Vagina (tissue), 2 donors: ENCODE measurements around the gene TTC23. TPM values are rescaled to one million over a fixed set of nuclear protein-coding genes. Genes with fewer than 3 reads are reported as not detected.

Experiments
- DNase-seq, 2 donors: peaks; one replicate each; pipeline ENCODE4 v3.0.0-alpha.2; 2017; ENCODE audit errors: extremely low spot score in 2 of 2
- H3K27ac ChIP-seq: fragments of 200-600 bp; sonication (generic); one replicate; pipeline ENCODE4 v1.5.1; 2019
- H3K27me3 ChIP-seq: fragments of 200-600 bp; sonication (generic); one replicate; pipeline ENCODE4 v1.5.1; 2019
- H3K36me3 ChIP-seq, 2 donors: fragments of 200-600 bp; sonication (generic); one replicate each; pipeline ENCODE4 v1.5.1; 2017 to 2019
- H3K4me1 ChIP-seq: fragments of 200-600 bp; sonication (generic); one replicate; pipeline ENCODE4 v1.5.1; 2019
- H3K4me3 ChIP-seq, 2 donors: fragments of 200-600 bp; sonication (generic); 1 replicate in 1 of 2; 2 replicates in 1 of 2; pipeline ENCODE4 v1.5.1; 2016 to 2019
- H3K9me3 ChIP-seq: fragments of 200-600 bp; sonication (generic); one replicate; pipeline ENCODE4 v1.5.1; 2019
- POLR2A ChIP-seq, 2 donors: fragments of 450-650 bp; IDR thresholded peaks; one replicate each; pipeline ENCODE4 v1.6.1; 2017; ENCODE audit warnings: antibody characterized with exemption in 2 of 2, mild to moderate bottlenecking in 2 of 2, moderate library complexity in 2 of 2
- POLR2AphosphoS5 ChIP-seq, 2 donors: sonication (generic); formaldehyde crosslinking; IDR thresholded peaks; one replicate each; pipeline ENCODE4 v1.9.0; 2017; ENCODE audit warnings: antibody characterized with exemption in 2 of 2, mild to moderate bottlenecking in 2 of 2, low read depth in 1 of 2; ENCODE audit not compliant: insufficient read depth in 1 of 2
- intact Hi-C: fragments of 100-400 bp; cut with DNase I; formaldehyde crosslinking; loops from one replicate; pipeline ENCODE4 v1.15.1; 2023
- total RNA-seq: library from RNA; depleted of rRNA; stranded (reverse); fragments of >200 nt; gene quantifications from one replicate; pipeline ENCODE4 v1.2.3, GENCODE V29; 2016
- TF ChIP-seq, protein P1 (sequence below), 3 experiments: fragments of 450-650 bp in 2 of 3; fragments of 200-600 bp in 1 of 3; sonication (generic) in 1 of 3; IDR thresholded peaks; one replicate each; pipeline ENCODE4 v1.5.1; 2017 to 2019; ENCODE audit warnings: antibody characterized with exemption in 3 of 3, mild to moderate bottlenecking in 2 of 3, moderate library complexity in 2 of 3

TTC23 gene
- total RNA-seq, 1 donor from 2014 or later = 64.1 TPM

DNA sequence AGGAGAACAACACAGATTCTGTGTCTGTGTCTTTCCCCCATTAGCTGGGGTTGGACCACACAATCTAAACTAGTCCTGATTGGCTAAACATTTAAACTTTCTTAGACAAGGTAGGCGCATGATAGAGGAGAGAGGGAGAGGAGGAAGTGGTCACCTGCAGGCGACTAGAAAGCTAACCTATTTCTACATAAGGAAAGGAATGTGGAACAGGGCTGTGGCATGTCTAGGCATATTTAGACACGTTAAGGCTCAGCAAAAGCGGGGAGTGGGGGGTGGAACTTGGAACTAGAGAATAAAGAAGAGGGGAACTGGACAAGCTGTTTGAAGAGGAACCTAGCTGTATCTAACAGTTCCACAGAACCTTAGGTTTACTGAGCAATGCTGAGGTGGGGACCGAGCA is 14.7 kb upstream of the TTC23 start:
- no peaks in the 10 kb centered on the region for H3K4me1 ChIP-seq
- no peaks in the 10 kb centered on the region for H3K27me3 ChIP-seq
- intact Hi-C loops = no loop called here
- no peak overlapping the region for H3K27ac ChIP-seq
- H3K9me3 ChIP-seq = no peaks in the 10 kb centered on the region
- no peak overlapping the region for H3K4me3 ChIP-seq
- peaks cover 0 to 4% of the 10 kb centered on the region in 2 donors for H3K36me3 ChIP-seq
- TF ChIP-seq, protein P1, sequence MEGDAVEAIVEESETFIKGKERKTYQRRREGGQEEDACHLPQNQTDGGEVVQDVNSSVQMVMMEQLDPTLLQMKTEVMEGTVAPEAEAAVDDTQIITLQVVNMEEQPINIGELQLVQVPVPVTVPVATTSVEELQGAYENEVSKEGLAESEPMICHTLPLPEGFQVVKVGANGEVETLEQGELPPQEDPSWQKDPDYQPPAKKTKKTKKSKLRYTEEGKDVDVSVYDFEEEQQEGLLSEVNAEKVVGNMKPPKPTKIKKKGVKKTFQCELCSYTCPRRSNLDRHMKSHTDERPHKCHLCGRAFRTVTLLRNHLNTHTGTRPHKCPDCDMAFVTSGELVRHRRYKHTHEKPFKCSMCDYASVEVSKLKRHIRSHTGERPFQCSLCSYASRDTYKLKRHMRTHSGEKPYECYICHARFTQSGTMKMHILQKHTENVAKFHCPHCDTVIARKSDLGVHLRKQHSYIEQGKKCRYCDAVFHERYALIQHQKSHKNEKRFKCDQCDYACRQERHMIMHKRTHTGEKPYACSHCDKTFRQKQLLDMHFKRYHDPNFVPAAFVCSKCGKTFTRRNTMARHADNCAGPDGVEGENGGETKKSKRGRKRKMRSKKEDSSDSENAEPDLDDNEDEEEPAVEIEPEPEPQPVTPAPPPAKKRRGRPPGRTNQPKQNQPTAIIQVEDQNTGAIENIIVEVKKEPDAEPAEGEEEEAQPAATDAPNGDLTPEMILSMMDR (IDR thresholded peaks at IDR 0.05) = no peak
- TF ChIP-seq POLR2A (IDR thresholded peaks at IDR 0.05) (no peak), POLR2AphosphoS5 (IDR thresholded peaks at IDR 0.05; ENCODE audit: insufficient read depth in 1 of 2, low read depth in 1 of 2) (no peak)
- no peak for DNase-seq

- Histone ChIP-seq H3K4me1 (peaks cover 5% of the 10 kb centered on the region), H3K9me3 (no peaks in the 10 kb centered on the region), H3K27me3 (no peaks in the 10 kb centered on the region), H3K36me3 (peaks cover 0 to 4% of the 10 kb centered on the region in 2 donors), H3K4me3 (no peak overlapping the region), H3K27ac (no peak overlapping the region)
- TF ChIP-seq POLR2A (IDR thresholded peaks at IDR 0.05) = no peak
- DNase-seq = no peak
- intact Hi-C loops = no loop called here
Measured at GRCh38 chr15:99257107-99257750, 7.8 kb upstream of the TTC23 start.

DNA sequence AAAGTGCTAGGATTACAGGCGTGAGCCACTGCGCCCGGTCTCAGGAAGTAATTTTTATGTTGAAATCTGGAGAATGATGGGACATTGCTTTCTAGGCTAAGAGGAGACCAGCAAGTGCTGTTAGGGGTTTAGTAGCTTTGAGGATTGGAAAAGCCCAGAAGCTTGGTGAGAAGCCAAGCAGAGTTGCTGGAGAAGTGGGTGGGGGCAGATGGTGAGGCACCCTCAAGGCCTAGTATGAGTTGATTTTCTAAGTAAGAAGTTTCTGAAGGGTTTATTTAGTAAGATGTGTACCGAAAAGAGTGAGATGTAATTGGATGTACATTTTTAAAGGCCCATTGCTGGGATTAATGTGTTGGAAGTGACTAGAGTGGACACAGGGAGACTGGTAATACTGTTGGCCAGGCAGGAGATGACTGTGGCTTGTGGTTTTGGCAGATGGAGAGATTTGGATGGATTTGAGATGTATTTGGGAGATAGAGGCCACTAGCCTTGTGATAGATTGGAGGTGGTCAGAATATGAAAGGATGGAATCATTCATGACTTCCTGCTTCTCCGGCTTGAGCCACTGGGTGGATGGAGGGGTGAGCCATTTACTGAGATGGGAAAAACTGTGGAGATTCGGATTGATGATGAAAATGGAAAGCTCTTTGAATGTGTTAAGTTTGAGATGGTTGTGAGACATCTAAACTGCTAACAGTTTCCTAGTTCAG is 4.2 kb upstream of the TTC23 start:
- Histone ChIP-seq H3K9me3 (no peaks in the 10 kb centered on the region), H3K27me3 (no peaks in the 10 kb centered on the region), H3K4me3 (no peak overlapping the region), H3K36me3 (no peaks in the 10 kb centered on the region), H3K27ac (no peak overlapping the region), H3K4me1 (peaks cover 19% of the 10 kb centered on the region)
- intact Hi-C loops = no loop called here
- no peak for TF ChIP-seq POLR2A (IDR thresholded peaks at IDR 0.05)
- TF ChIP-seq, protein P1 (IDR thresholded peaks at IDR 0.05) = no peak
- TF ChIP-seq POLR2AphosphoS5 (IDR thresholded peaks at IDR 0.05; ENCODE audit: insufficient read depth in 1 of 2, low read depth in 1 of 2) = no peak
- DNase-seq = no peak

GRCh38 chr15:99252326-99252725 is 2.9 kb upstream of the TTC23 start:
- peak overlapping the region; percentile 71 to 86 for H3K4me3 ChIP-seq

DNA sequence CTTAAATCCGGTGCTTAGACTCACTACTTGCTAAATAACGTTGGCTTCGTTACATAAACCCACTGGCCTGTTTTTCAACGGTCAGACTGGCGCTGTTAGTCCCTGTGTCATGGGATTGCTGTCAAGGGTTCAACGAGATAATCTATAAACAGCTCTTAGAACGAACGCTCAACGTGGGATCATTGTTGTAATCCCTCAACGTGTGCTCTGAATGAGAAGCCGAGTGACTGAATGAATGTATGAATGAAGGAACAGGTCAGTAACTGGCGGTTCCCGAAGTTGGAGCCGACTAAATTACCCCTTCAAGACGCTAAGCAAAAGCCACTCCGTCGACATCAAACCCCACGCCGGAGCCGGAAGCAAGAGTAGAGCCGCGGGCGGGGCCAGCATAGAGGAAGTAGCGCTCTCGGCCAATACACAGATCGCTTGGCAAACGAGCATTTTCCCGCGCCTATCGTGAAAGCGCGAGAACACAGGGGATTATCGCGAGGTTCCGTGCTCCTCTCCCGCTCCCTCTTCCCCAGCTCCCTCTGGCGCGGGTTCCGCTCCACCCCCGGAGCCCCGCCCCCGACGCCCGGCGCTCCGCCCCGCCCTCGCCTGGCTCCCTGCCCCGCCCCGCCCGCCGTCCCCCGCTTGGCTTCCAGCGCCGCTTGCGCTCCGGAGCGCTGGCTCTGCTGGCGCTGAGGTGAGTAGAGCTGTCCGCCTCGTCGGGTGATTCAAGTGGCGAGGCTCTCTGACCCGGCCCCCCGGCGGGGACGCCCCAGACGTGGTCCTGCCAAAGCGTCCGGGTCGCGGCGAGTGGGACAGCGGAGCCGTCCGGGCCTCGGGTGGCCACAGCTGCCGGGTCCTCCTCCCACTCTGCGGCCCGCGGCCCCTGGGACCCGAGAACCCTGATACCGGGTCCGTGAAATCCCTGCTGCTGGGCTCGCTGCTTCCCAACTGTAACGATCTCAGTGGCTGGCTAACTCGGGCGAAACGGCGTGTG is 1.8 kb upstream of the TTC23 start, which contains the start of gene LRRC28:
LRRC28 (plus strand) TSS at position 625 of the 985 bp plus-strand sequence. CDS start 4,477 bp downstream, outside the sequence.
- TF ChIP-seq POLR2AphosphoS5 (IDR thresholded peaks at IDR 0.05; ENCODE audit: insufficient read depth in 1 of 2, low read depth in 1 of 2) = peak; percentile 80 to 96
- TF ChIP-seq, protein P1 (IDR thresholded peaks at IDR 0.05) = no peak
- peak in 1 of 2 donors; percentile 97 for TF ChIP-seq POLR2A (IDR thresholded peaks at IDR 0.05)
- H3K27ac ChIP-seq = peak within 1 kb of the TSS; percentile 86
- intact Hi-C loops = no loop called here
- no peaks in the 10 kb centered on the region for H3K27me3 ChIP-seq
- peak; percentile 97 to 98 for DNase-seq
- H3K9me3 ChIP-seq = no peaks in the 10 kb centered on the region
- peak within 1 kb of the TSS; percentile 71 to 86 for H3K4me3 ChIP-seq
- H3K36me3 ChIP-seq = no peaks in the 10 kb centered on the region
- H3K4me1 ChIP-seq = peaks cover 42% of the 10 kb centered on the region

More at GRCh38 chr15:99252326-99252725, 2.9 kb upstream of the TTC23 start:
- TF ChIP-seq, protein P1 (IDR thresholded peaks at IDR 0.05) = no peak
- TF ChIP-seq POLR2A (IDR thresholded peaks at IDR 0.05) = no peak
- Histone ChIP-seq H3K36me3 (no peaks in the 10 kb centered on the region), H3K27ac (peak overlapping the region; percentile 86), H3K4me1 (peaks cover 30% of the 10 kb centered on the region), H3K27me3 (no peaks in the 10 kb centered on the region), H3K9me3 (no peaks in the 10 kb centered on the region)
- intact Hi-C loops = no loop called here
- DNase-seq = no peak
